ENCODE results near the gene DCLK2.

Gene DCLK2

GRCh38 chr4:150123796-150124677 lies 45.8 kb downstream of the DCLK2 start:
- Histone ChIP-seq H3K9ac (ENCODE audit: low read depth, low read length) (no peak overlapping the region), H3K4me1 (ENCODE audit: control insufficient read depth, insufficient read depth, low read length) (peaks cover 7% of the 10 kb centered on the region), H3K9me3 (ENCODE audit: control insufficient read depth, insufficient read depth, low read length) (no peaks in the 10 kb centered on the region), H3K36me3 (ENCODE audit: control insufficient read depth, insufficient read depth, low read length) (no peaks in the 10 kb centered on the region), H3K27me3 (ENCODE audit: control insufficient read depth, insufficient read depth, low read length) (no peaks in the 10 kb centered on the region), H3K4me3 (ENCODE audit: low read depth, low read length) (no peak overlapping the region)

GRCh38 chr4:150126201-150126863 lies 48.1 kb downstream of the DCLK2 start:
- H3K4me1 ChIP-seq (ENCODE audit: control insufficient read depth, insufficient read depth, low read length), result no peaks in the 10 kb centered on the region
- no peaks in the 10 kb centered on the region for H3K9me3 ChIP-seq (ENCODE audit: control insufficient read depth, insufficient read depth, low read length)
- no peaks in the 10 kb centered on the region for H3K27me3 ChIP-seq (ENCODE audit: control insufficient read depth, insufficient read depth, low read length)
- no peak overlapping the region for H3K9ac ChIP-seq (ENCODE audit: low read depth, low read length)
- no peaks in the 10 kb centered on the region for H3K36me3 ChIP-seq (ENCODE audit: control insufficient read depth, insufficient read depth, low read length)
- no peak overlapping the region for H3K4me3 ChIP-seq (ENCODE audit: low read depth, low read length)

GRCh38 chr4:150126864-150127203 lies 48.6 kb downstream of the DCLK2 start:
- H3K9ac ChIP-seq (ENCODE audit: low read depth, low read length), result no peak overlapping the region
- no peaks in the 10 kb centered on the region for H3K9me3 ChIP-seq (ENCODE audit: control insufficient read depth, insufficient read depth, low read length)
- H3K4me1 ChIP-seq (ENCODE audit: control insufficient read depth, insufficient read depth, low read length), result no peaks in the 10 kb centered on the region
- no peak overlapping the region for H3K4me3 ChIP-seq (ENCODE audit: low read depth, low read length)
- no peaks in the 10 kb centered on the region for H3K36me3 ChIP-seq (ENCODE audit: control insufficient read depth, insufficient read depth, low read length)
- H3K27me3 ChIP-seq (ENCODE audit: control insufficient read depth, insufficient read depth, low read length), result no peaks in the 10 kb centered on the region

GRCh38 chr4:150127757-150128156 lies 49.5 kb downstream of the DCLK2 start:
- Histone ChIP-seq H3K4me3 (ENCODE audit: low read depth, low read length) (no peak overlapping the region), H3K9ac (ENCODE audit: low read depth, low read length) (no peak overlapping the region), H3K4me1 (ENCODE audit: control insufficient read depth, insufficient read depth, low read length) (no peaks in the 10 kb centered on the region)

GRCh38 chr4:150130933-150131332 lies 52.7 kb downstream of the DCLK2 start:
- Histone ChIP-seq H3K9ac (ENCODE audit: low read depth, low read length) (no peak overlapping the region), H3K4me3 (ENCODE audit: low read depth, low read length) (no peak overlapping the region), H3K36me3 (ENCODE audit: control insufficient read depth, insufficient read depth, low read length) (no peaks in the 10 kb centered on the region), H3K27me3 (ENCODE audit: control insufficient read depth, insufficient read depth, low read length) (no peaks in the 10 kb centered on the region), H3K9me3 (ENCODE audit: control insufficient read depth, insufficient read depth, low read length) (no peaks in the 10 kb centered on the region), H3K4me1 (ENCODE audit: control insufficient read depth, insufficient read depth, low read length) (no peaks in the 10 kb centered on the region)

More at GRCh38 chr4:150127757-150128156, 49.5 kb downstream of the DCLK2 start:
- Histone ChIP-seq H3K9me3 (ENCODE audit: control insufficient read depth, insufficient read depth, low read length) (no peaks in the 10 kb centered on the region), H3K36me3 (ENCODE audit: control insufficient read depth, insufficient read depth, low read length) (no peaks in the 10 kb centered on the region), H3K27me3 (ENCODE audit: control insufficient read depth, insufficient read depth, low read length) (no peaks in the 10 kb centered on the region)

GRCh38 chr4:150131581-150132228 lies 53.5 kb downstream of the DCLK2 start:
- H3K9me3 ChIP-seq (ENCODE audit: control insufficient read depth, insufficient read depth, low read length), result no peaks in the 10 kb centered on the region
- H3K4me1 ChIP-seq (ENCODE audit: control insufficient read depth, insufficient read depth, low read length), result no peaks in the 10 kb centered on the region
- no peaks in the 10 kb centered on the region for H3K36me3 ChIP-seq (ENCODE audit: control insufficient read depth, insufficient read depth, low read length)
- H3K9ac ChIP-seq (ENCODE audit: low read depth, low read length), result no peak overlapping the region
- H3K27me3 ChIP-seq (ENCODE audit: control insufficient read depth, insufficient read depth, low read length), result no peaks in the 10 kb centered on the region
- H3K4me3 ChIP-seq (ENCODE audit: low read depth, low read length), result no peak overlapping the region

GRCh38 chr4:150133605-150134004 lies 55.4 kb downstream of the DCLK2 start:
- Histone ChIP-seq H3K36me3 (ENCODE audit: control insufficient read depth, insufficient read depth, low read length) (no peaks in the 10 kb centered on the region), H3K4me1 (ENCODE audit: control insufficient read depth, insufficient read depth, low read length) (no peaks in the 10 kb centered on the region), H3K9me3 (ENCODE audit: control insufficient read depth, insufficient read depth, low read length) (no peaks in the 10 kb centered on the region), H3K27me3 (ENCODE audit: control insufficient read depth, insufficient read depth, low read length) (no peaks in the 10 kb centered on the region), H3K4me3 (ENCODE audit: low read depth, low read length) (no peak overlapping the region), H3K9ac (ENCODE audit: low read depth, low read length) (no peak overlapping the region)

- no peak overlapping the region for H3K4me3 ChIP-seq (ENCODE audit: low read depth, low read length)
- H3K9ac ChIP-seq (ENCODE audit: low read depth, low read length), result no peak overlapping the region
- H3K9me3 ChIP-seq (ENCODE audit: control insufficient read depth, insufficient read depth, low read length), result no peaks in the 10 kb centered on the region
- H3K36me3 ChIP-seq (ENCODE audit: control insufficient read depth, insufficient read depth, low read length), result no peaks in the 10 kb centered on the region
- H3K27me3 ChIP-seq (ENCODE audit: control insufficient read depth, insufficient read depth, low read length), result no peaks in the 10 kb centered on the region
- no peaks in the 10 kb centered on the region for H3K4me1 ChIP-seq (ENCODE audit: control insufficient read depth, insufficient read depth, low read length)
Observed at GRCh38 chr4:150135134-150135772, 57.0 kb downstream of the DCLK2 start.

GRCh38 chr4:150136036-150136435 lies 57.8 kb downstream of the DCLK2 start:
- Histone ChIP-seq H3K27me3 (ENCODE audit: control insufficient read depth, insufficient read depth, low read length) (no peaks in the 10 kb centered on the region), H3K9me3 (ENCODE audit: control insufficient read depth, insufficient read depth, low read length) (no peaks in the 10 kb centered on the region), H3K4me3 (ENCODE audit: low read depth, low read length) (no peak overlapping the region), H3K36me3 (ENCODE audit: control insufficient read depth, insufficient read depth, low read length) (no peaks in the 10 kb centered on the region), H3K4me1 (ENCODE audit: control insufficient read depth, insufficient read depth, low read length) (no peaks in the 10 kb centered on the region), H3K9ac (ENCODE audit: low read depth, low read length) (no peak overlapping the region)

GRCh38 chr4:150136481-150136880 lies 58.2 kb downstream of the DCLK2 start:
- H3K9me3 ChIP-seq (ENCODE audit: control insufficient read depth, insufficient read depth, low read length), result no peaks in the 10 kb centered on the region
- H3K36me3 ChIP-seq (ENCODE audit: control insufficient read depth, insufficient read depth, low read length), result no peaks in the 10 kb centered on the region
- H3K4me1 ChIP-seq (ENCODE audit: control insufficient read depth, insufficient read depth, low read length), result no peaks in the 10 kb centered on the region
- no peak overlapping the region for H3K4me3 ChIP-seq (ENCODE audit: low read depth, low read length)
- H3K9ac ChIP-seq (ENCODE audit: low read depth, low read length), result no peak overlapping the region
- no peaks in the 10 kb centered on the region for H3K27me3 ChIP-seq (ENCODE audit: control insufficient read depth, insufficient read depth, low read length)

- H3K4me1 ChIP-seq (ENCODE audit: control insufficient read depth, insufficient read depth, low read length), result no peaks in the 10 kb centered on the region
Observed at GRCh38 chr4:150139297-150139865, 61.1 kb downstream of the DCLK2 start.

More at GRCh38 chr4:150139297-150139865, 61.1 kb downstream of the DCLK2 start:
- Histone ChIP-seq H3K27me3 (ENCODE audit: control insufficient read depth, insufficient read depth, low read length) (no peaks in the 10 kb centered on the region), H3K9me3 (ENCODE audit: control insufficient read depth, insufficient read depth, low read length) (no peaks in the 10 kb centered on the region), H3K9ac (ENCODE audit: low read depth, low read length) (no peak overlapping the region), H3K4me3 (ENCODE audit: low read depth, low read length) (no peak overlapping the region), H3K36me3 (ENCODE audit: control insufficient read depth, insufficient read depth, low read length) (no peaks in the 10 kb centered on the region)
